Nasal cavity respiratory epithelium epithelial cell of viscerocranial mucosa (primary cell): ENCODE results near the gene GRIN2D. TPM values are rescaled to one million over a fixed set of nuclear protein-coding genes. Genes with fewer than 3 reads are reported as not detected.

Experiments used
- total RNA-seq: library from RNA; depleted of rRNA; stranded (reverse); fragments of >200 nt; gene quantifications from 2 replicates; pipeline ENCODE4 v1.2.3, GENCODE V29; 2014

The GRIN2D gene
- under 0.01 and 0.07 TPM in 2 replicates for total RNA-seq

GRCh38 chr19:48393559-48394330, at the start of gene GRIN2D:
Gene GRIN2D, plus strand, starts transcription at chr19:48393668. Its CDS starts 4,725 bp downstream, at chr19:48398393.

DNA sequence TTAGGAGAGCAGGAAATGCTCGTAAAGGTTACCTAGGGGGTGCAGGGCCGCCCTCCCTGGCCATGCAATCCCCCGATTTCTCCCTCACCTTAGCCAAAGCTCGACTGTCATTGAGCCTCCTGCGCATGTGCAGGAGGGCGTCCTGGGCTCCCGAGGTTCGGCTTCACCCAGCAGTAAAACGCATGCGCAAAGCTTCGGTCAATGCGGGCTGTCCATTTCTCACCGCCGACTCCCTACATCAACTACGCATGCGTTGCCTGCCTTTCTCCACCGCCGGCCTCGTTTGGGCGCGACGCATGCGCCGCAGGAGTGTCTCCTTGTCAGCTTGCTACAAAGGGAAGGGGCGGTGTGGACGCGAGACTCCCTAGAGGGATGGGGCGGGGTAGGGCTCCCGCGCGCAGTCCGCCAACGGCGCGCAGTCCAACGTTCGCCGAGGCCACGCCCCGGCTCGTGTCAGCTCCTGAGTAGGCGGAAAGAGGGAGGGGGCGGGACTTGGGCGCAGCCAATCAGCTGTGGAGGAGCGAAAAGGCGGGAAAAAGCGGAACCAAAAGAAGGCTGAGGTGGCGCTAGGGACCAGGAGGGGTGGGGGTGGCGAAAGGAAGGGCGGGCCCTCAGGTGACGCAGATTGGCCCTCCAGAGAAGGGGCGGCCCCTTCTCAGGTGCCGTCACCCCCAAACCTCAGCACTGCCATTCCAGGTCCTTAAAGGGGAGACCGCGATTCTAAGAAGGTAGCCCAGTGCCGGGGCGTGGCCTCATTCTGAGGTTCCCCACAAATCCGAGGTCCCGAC, 29.5 kb upstream of the GRIN2D start, which contains the start of the genes SYNGR4 and TMEM143:
TSS of gene SYNGR4 (plus strand) at position 558 of the 788 bp plus-strand sequence. CDS start 1,476 bp downstream, outside the sequence.
TSS of gene TMEM143 (minus strand) at position 131 of the 788 bp plus-strand sequence. CDS start at position 111, 20 bp downstream.

DNA sequence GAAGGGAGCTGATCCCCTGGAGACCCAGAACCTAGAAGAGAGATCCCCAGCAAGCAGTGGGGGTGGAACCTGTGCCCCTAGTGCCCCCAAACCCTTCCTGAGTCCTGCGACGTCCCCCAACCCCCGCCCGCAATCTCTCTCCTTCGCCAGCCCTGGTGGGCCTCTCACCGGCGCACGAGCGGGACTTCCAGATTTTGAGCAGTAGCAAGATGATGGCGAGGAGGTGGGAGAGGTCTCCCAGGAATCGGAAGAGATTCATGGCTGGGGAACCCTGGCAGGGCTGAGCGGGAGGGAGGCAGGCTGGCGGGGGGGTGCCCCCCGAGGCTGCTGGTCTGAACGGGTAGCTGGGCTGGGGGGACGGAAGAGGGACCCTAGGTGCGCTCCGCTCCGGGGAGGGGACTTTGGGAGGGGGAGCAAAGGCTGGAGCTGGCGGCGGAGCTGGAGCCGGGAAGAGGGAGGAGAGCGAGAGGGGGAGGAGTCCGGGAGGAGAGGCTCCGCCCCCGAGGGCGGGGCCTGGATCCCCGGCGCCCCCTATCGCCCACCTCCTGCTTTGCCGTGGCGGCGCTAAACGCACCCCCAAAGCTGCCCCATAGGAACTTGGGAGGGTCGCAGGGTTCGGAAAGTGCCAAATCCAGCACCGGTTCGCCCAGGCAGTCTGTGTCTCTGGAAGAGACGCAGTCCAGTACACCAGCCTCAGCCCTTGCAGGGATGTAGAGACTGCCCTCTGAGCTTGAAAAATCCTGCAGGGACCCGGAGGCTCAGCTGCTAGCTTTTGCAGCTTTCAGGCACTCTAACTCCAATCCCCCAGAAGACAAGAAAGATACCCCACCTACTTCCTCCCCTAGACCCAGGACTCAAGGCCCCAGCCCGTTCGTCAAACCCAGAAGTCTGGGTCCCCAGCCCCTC, 2.1 kb upstream of the GRIN2D start, which contains the start of gene KDELR1:
TSS of gene KDELR1 (minus strand) at position 452 of the 906 bp plus-strand sequence. CDS start at position 259, 193 bp downstream.

Other genes with a start within 250 kb of the GRIN2D start
- gene LIG1, start 223.3 kb upstream of the GRIN2D start, total RNA-seq, result 6.5 and 8.2 TPM in 2 replicates
- 1.7 and 4.1 TPM in 2 replicates for gene ZSWIM9, start 223.0 kb upstream of the GRIN2D start, total RNA-seq
- 3.8 and 8.8 TPM in 2 replicates for gene CARD8, start 137.8 kb upstream of the GRIN2D start, total RNA-seq
- 0.93 and 5.8 TPM in 2 replicates for gene ZNF114, start 123.6 kb upstream of the GRIN2D start, total RNA-seq
- gene EMP3, start 68.1 kb upstream of the GRIN2D start, total RNA-seq, result 2.1 and 2.9 TPM in 2 replicates
- gene TMEM143, start 29.7 kb upstream of the GRIN2D start, total RNA-seq, result 1.2 and 1.4 TPM in 2 replicates
- not detected in 2 replicates for gene SYNGR4, start 29.3 kb upstream of the GRIN2D start, total RNA-seq
- 43.1 and 67.5 TPM in 2 replicates for gene KDELR1, start 2.1 kb upstream of the GRIN2D start, total RNA-seq
- gene GRWD1, start 52.3 kb downstream of the GRIN2D start, total RNA-seq, result 28.7 and 53.7 TPM in 2 replicates
- 1.4 and 4.5 TPM in 2 replicates for gene KCNJ14, start 61.9 kb downstream of the GRIN2D start, total RNA-seq
- gene CYTH2, start 75.7 kb downstream of the GRIN2D start, total RNA-seq, result 25.6 and 35.5 TPM in 2 replicates
- 1.0 and 3.6 TPM in 2 replicates for gene LMTK3, start 118.2 kb downstream of the GRIN2D start, total RNA-seq
- gene SULT2B1, start 158.5 kb downstream of the GRIN2D start, total RNA-seq, result 7.8 and 9.9 TPM in 2 replicates
- 0.21 TPM in 1 of 2 replicates, not detected in the other for gene SPACA4, start 213.1 kb downstream of the GRIN2D start, total RNA-seq
- 17.0 and 25.6 TPM in 2 replicates for gene FAM83E, start 221.4 kb downstream of the GRIN2D start, total RNA-seq
- 1,268 and 2,578 TPM in 2 replicates for gene RPL18, start 225.5 kb downstream of the GRIN2D start, total RNA-seq
- 4.3 and 5.5 TPM in 2 replicates for gene SPHK2, start 225.8 kb downstream of the GRIN2D start, total RNA-seq
- 5.5 and 12.2 TPM in 2 replicates for gene DBP, start 243.7 kb downstream of the GRIN2D start, total RNA-seq